GM12865 (cell line): ENCODE measurements around the gene HMGXB3.

Source experiments
- DNase-seq: peaks from one replicate; pipeline ENCODE4 v3.0.0; 2010; ENCODE audit warnings: low read depth
- H3K4me3 ChIP-seq: 2 replicates; pipeline ENCODE4 v1.5.1; 2011; ENCODE audit warnings: mild to moderate bottlenecking, low read depth, low read length, control low read depth
- TF ChIP-seq, protein P1 (sequence below): IDR thresholded peaks from 2 replicates; pipeline ENCODE4 v1.5.1; 2011; ENCODE audit warnings: low read length, control low read depth, low read depth, inconsistent platforms; ENCODE audit not compliant: insufficient read depth; ENCODE audit errors: missing control alignments

The HMGXB3 gene

DNA sequence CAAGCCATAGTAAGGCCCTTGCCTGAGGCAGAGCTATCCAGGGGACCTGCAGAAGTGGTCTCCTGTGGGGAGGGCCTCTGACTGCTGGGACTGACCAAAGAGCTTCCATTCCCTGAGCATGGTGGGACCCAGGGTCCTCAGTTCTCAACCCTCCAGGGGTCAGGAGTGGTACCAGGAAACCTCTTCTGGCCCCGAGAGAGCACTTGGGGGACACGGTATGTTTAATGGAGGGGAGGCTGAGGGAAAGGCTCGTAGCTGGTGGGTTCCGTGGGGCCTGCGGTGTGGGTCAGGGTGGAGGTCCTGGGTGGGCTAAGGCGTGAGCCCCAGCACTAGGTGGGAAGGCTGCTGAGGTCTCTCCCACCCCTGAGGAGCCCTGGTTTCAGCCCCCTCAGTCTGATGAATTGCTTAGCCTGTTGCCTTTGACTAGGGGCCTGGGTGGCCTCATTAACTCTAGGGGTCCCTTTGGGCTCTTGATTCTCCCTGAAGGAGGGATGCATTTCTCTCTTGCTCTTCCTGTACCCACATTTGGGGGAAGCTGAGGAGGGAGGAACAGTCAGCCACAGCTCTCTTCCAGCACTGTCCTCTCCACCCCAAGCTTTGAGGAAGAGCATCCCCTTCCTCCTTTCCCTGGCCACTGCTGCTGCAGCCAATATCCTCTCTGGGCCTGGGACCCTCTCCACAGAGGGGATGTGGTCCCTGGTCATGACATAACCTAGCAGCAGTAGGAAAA lies 51.9 kb downstream of the HMGXB3 start:
- TF ChIP-seq, protein P1, sequence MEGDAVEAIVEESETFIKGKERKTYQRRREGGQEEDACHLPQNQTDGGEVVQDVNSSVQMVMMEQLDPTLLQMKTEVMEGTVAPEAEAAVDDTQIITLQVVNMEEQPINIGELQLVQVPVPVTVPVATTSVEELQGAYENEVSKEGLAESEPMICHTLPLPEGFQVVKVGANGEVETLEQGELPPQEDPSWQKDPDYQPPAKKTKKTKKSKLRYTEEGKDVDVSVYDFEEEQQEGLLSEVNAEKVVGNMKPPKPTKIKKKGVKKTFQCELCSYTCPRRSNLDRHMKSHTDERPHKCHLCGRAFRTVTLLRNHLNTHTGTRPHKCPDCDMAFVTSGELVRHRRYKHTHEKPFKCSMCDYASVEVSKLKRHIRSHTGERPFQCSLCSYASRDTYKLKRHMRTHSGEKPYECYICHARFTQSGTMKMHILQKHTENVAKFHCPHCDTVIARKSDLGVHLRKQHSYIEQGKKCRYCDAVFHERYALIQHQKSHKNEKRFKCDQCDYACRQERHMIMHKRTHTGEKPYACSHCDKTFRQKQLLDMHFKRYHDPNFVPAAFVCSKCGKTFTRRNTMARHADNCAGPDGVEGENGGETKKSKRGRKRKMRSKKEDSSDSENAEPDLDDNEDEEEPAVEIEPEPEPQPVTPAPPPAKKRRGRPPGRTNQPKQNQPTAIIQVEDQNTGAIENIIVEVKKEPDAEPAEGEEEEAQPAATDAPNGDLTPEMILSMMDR, result no peak
- DNase-seq, result no peak
- H3K4me3 ChIP-seq, result no peak overlapping the region

DNA sequence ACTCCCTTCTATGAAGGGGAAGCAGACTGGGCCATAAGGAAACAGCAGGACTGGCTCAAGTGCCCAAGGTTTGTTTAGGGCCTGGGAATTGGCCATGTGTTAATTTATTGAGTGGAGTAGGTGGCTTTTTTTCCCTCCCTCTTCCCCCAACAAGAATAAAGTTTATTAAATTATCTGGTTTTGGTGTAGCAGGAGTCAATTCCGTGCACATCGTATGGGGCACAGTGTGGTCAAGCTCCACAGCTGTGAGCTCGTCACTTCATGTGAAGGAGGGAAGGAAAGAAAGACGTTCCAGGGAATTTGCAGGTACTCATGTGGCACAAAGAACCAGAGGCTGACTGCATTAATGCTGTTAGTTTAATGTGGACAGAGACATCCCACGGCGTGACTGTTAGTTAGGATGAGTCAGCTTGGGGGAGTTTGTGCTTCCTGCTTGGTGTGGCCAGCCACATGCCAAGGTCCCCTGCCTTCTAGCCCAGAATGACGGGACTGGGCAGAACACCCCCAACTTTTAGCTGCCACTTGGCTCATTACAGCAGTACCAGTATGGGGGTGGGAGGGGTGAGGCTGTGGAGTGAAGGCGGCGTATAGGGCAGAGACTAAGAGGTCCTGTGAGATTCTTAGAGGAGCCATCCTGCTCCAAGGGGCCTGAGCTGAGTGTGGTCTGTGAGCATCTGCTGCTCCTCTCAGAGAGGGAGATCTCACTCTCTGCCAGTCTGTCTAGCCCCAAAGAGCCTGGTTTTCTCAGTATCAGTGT lies 52.6 kb downstream of the HMGXB3 start:
- no peak for DNase-seq
- TF ChIP-seq, protein P1, result no peak
- H3K4me3 ChIP-seq, result no peak overlapping the region

DNA sequence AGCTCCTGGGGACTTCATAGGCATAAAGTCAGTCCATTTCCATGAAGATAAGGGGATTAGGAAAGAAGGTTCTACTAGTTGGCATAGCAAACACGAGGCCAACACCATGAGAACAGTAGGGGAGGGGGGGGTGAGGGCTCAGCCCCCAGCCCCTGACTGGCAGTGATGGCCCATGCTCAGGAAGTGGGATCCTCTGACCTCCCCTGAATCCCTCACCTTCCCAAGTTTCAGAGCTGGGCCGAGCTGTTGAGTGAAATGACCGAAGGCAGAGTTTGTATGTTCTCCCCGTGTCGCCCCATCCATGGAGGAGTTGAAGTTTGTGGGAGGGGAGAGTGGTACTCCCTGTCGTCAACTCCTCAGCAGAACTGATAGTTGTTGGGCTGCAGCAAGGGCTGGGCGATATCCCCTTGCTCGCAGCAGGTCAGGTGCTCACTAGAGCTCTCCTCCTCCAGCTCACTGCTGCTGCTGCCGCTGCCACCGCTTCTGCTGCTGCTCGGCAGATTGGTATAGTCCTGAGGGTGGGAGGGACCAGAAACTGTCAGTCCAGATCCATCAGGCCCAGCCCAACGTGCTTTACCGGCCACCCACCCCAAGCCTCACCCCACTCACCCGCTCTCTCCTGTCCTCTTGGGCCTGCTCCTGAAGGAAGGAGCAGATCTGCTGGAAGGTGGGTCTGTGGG lies 53.3 kb downstream of the HMGXB3 start:
- TF ChIP-seq, protein P1, result no peak
- H3K4me3 ChIP-seq, result no peak overlapping the region
- no peak for DNase-seq

DNA sequence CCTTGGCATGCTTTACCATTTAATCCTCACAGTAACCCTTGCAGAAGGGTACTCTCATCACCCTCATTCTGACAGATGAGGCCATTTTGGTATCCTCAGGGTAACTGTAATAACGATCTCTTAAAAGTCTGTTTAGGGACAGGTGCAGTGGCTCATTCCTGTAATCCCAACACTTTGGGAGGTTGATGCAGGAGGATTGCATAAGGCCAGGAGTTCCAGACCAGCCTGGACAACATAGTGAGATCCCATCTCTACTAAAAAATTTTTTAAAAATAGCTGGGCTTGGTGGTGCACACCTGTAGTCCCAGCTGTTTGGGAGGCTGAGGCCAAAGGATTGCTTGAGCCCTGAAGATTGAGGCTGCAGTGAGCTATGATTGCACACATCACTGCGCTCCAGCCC lies 54.0 kb downstream of the HMGXB3 start:
- H3K4me3 ChIP-seq, result no peak overlapping the region
- TF ChIP-seq, protein P1, result no peak
- DNase-seq, result no peak

DNA sequence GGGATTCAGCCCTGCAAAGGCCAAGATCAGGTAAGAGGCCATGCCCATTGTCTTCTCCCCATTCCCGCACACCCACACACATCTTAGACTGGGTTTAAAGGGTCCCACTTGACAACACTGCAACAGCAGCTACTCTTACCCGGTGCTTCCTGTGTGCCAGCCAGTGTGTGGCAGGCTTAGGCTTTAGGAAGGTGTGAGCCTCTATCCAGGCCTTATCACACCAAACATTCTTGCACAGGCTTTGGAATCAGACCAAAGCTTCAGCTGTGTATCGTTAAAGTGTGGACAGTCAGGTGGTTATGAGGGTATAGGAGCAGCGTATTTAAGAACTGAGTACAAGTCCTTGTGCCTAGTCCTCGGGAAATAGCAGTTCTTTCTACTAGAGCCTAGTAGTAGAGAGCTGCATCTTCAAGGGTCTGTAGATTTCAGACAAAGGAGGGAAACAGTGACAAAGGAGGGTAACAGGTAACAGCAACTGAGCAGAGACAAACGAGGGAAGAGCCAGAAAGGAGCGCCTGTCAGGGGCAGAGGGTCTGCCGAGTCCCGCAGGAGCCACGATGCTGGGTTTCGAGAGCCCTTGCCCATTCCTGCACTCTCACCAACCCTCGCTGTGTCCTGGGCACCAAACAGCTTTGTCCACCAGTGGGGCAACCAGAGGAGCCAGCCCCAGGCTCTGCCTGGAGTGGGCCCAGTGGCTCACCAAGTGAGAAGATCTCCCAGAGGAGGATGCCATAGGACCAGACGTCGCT lies 55.0 kb downstream of the HMGXB3 start:
- TF ChIP-seq, protein P1, result no peak
- DNase-seq, result no peak
- no peak overlapping the region for H3K4me3 ChIP-seq

DNA sequence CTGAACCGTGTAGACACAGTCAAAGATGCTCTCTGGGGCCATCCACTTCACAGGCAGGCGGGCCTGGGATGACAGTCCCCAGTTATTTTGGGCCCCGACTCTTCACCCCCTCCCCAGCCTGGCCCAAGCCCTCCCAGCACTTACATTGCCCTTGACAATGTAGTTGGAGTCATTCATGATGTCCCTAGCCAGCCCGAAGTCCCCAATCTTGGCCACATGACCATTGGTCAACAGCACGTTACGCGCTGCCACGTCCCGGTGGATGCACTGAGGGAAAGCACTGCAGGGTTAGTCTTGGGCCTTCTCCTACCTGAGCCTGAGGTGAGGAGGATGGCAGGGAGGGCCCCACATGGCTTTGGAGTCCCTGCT lies 55.5 kb downstream of the HMGXB3 start:
- TF ChIP-seq, protein P1, result no peak
- H3K4me3 ChIP-seq, result no peak overlapping the region
- DNase-seq, result no peak
